ENCODE results near the gene CD177. TPM values are rescaled to one million over a fixed set of nuclear protein-coding genes. Genes with fewer than 3 reads are reported as not detected.
"Not testable (repeated sequence)": the region's sequence is repeated elsewhere in the genome, so short reads cannot be mapped to it uniquely, and the experiment has no call there.

CD177 gene
- total and polyA plus RNA-seq, 2 donors (not counting 1 experiment from before 2014, with no cell fraction given): 0.19 to 0.33 TPM

DNA sequence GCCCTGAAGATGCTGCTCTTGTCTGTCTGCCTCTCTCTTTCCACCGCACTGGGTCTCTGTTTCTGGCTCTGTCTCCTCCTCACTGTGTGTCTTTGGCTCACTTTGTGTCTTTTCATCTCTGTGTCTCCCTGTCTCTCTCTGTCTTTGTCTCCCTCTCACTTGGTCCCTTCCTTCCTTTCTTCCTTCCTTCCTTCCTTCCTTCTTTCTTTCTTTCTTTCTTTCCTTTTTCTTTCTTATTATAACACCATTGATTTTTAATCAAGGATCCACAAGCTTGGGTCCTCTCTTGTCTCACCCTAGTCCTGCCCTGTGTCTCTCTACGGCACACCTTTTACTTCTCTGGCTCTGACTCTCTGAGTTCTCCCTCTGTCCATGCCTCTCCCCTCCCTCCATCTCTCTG is 14.3 kb downstream of the CD177 start:
- no peak for DNase-seq (ENCODE audit: low read depth in 2 of 2)
- H2AFZ ChIP-seq (ENCODE audit: low read length): no peak overlapping the region
- H3K9ac ChIP-seq (ENCODE audit: insufficient read depth, low read length): no peak overlapping the region
- peaks cover 13% of the 10 kb centered on the region for H3K27me3 ChIP-seq (ENCODE audit: control insufficient read depth, insufficient read depth, low read length)
- no peaks in the 10 kb centered on the region for H3K9me3 ChIP-seq (ENCODE audit: control insufficient read depth, insufficient read depth, low read depth, low read length)
- no peaks in the 10 kb centered on the region for H3K36me3 ChIP-seq (ENCODE audit: control insufficient read depth, insufficient read depth, low read length)
- no peak overlapping the region for H3K4me3 ChIP-seq (replicated peaks in 1 of 4; ENCODE audit: control extremely low read depth in 1 of 4, insufficient read depth in 1 of 4, low read depth in 3 of 4, low read length in 4 of 4)
- TF ChIP-seq, protein P1, sequence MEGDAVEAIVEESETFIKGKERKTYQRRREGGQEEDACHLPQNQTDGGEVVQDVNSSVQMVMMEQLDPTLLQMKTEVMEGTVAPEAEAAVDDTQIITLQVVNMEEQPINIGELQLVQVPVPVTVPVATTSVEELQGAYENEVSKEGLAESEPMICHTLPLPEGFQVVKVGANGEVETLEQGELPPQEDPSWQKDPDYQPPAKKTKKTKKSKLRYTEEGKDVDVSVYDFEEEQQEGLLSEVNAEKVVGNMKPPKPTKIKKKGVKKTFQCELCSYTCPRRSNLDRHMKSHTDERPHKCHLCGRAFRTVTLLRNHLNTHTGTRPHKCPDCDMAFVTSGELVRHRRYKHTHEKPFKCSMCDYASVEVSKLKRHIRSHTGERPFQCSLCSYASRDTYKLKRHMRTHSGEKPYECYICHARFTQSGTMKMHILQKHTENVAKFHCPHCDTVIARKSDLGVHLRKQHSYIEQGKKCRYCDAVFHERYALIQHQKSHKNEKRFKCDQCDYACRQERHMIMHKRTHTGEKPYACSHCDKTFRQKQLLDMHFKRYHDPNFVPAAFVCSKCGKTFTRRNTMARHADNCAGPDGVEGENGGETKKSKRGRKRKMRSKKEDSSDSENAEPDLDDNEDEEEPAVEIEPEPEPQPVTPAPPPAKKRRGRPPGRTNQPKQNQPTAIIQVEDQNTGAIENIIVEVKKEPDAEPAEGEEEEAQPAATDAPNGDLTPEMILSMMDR (conservative IDR thresholded peaks at IDR 0.05 in 1 of 2, IDR thresholded peaks at IDR 0.05 in 1 of 2; ENCODE audit: low read depth in 1 of 2, low read length in 2 of 2): no peak
- no peak for TF ChIP-seq EZH2 (IDR thresholded peaks at IDR 0.05; ENCODE audit: low read length, missing control alignments)
- H3K4me1 ChIP-seq (ENCODE audit: control insufficient read depth, extremely low read depth, insufficient read depth, low read length): no peaks in the 10 kb centered on the region
- no peak overlapping the region for H3K27ac ChIP-seq (ENCODE audit: insufficient read depth, low read length)
- H3K79me2 ChIP-seq (ENCODE audit: control insufficient read depth, insufficient read depth, low read length): no peaks in the 10 kb centered on the region
- no peaks in the 10 kb centered on the region for H4K20me1 ChIP-seq (ENCODE audit: control insufficient read depth, extremely low read depth, insufficient read depth, low read length)
- no peak overlapping the region for H3K4me2 ChIP-seq (ENCODE audit: extremely low read depth, insufficient read depth, low read length)

DNA sequence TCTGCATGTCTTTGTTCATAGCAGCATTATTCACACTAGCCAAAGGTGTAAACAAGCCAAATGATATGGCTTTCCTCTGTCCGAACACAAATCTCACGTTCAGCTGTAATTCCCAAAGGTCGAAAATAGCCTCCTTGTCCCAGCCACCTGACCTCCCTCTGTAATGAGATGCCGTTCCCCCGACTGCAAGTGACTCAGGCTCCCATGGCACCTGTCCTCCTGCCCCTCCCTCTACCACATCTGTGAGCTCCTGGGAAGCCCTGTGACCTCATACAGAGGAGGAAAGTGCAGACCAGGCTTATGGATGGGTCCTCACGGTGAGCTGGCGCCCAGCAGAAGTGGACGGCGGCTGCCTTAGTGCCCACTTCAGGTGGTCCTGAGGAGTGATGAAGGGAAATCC is 15.4 kb downstream of the CD177 start:
- H4K20me1 ChIP-seq (ENCODE audit: control insufficient read depth, extremely low read depth, insufficient read depth, low read length); H3K27ac ChIP-seq (ENCODE audit: insufficient read depth, low read length); H3K9ac ChIP-seq (ENCODE audit: insufficient read depth, low read length); H3K4me2 ChIP-seq (ENCODE audit: extremely low read depth, insufficient read depth, low read length); H3K9me3 ChIP-seq (ENCODE audit: control insufficient read depth, insufficient read depth, low read depth, low read length); H3K27me3 ChIP-seq (ENCODE audit: control insufficient read depth, insufficient read depth, low read length); H3K36me3 ChIP-seq (ENCODE audit: control insufficient read depth, insufficient read depth, low read length); H3K79me2 ChIP-seq (ENCODE audit: control insufficient read depth, insufficient read depth, low read length); H3K4me1 ChIP-seq (ENCODE audit: control insufficient read depth, extremely low read depth, insufficient read depth, low read length); H3K4me3 ChIP-seq (replicated peaks in 1 of 4; ENCODE audit: control extremely low read depth in 1 of 4, insufficient read depth in 1 of 4, low read depth in 3 of 4, low read length in 4 of 4); H2AFZ ChIP-seq (ENCODE audit: low read length); DNase-seq (ENCODE audit: low read depth in 2 of 2): not testable (repeated sequence)

DNA sequence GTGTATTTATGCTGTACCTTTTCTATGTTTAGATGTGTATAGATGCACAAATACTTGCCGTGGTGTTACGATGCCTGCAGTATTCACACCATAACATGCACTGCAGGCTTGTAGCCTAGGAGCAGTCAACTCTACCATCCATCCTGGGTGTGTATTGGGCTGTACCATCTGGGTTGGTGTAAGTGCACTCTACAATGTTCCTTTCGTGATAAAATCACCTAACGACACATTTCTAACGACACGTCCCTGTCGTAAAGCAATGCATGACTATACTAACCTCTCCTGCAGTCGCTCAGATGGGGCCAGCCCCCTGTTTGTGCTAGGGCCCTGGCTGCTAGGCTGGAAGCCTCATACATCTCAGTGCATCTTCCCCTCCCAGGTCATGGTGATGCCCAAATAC is 18.4 kb downstream of the CD177 start:
- H2AFZ ChIP-seq (ENCODE audit: low read length): no peak overlapping the region

More for the DNA sequence above, 18.4 kb downstream of the CD177 start:
- H3K9ac ChIP-seq (ENCODE audit: insufficient read depth, low read length): no peak overlapping the region
- TF ChIP-seq, protein P1 (conservative IDR thresholded peaks at IDR 0.05 in 1 of 2, IDR thresholded peaks at IDR 0.05 in 1 of 2; ENCODE audit: low read depth in 1 of 2, low read length in 2 of 2): no peak
- TF ChIP-seq EZH2 (IDR thresholded peaks at IDR 0.05; ENCODE audit: low read length, missing control alignments): no peak
- H3K27ac ChIP-seq (ENCODE audit: insufficient read depth, low read length): no peak overlapping the region
- no peak overlapping the region for H3K4me3 ChIP-seq (replicated peaks in 1 of 4; ENCODE audit: control extremely low read depth in 1 of 4, insufficient read depth in 1 of 4, low read depth in 3 of 4, low read length in 4 of 4)
- peaks cover 8% of the 10 kb centered on the region for H3K27me3 ChIP-seq (ENCODE audit: control insufficient read depth, insufficient read depth, low read length)
- no peaks in the 10 kb centered on the region for H4K20me1 ChIP-seq (ENCODE audit: control insufficient read depth, extremely low read depth, insufficient read depth, low read length)
- H3K79me2 ChIP-seq (ENCODE audit: control insufficient read depth, insufficient read depth, low read length): no peaks in the 10 kb centered on the region
- no peak for DNase-seq (ENCODE audit: low read depth in 2 of 2)
- H3K36me3 ChIP-seq (ENCODE audit: control insufficient read depth, insufficient read depth, low read length): no peaks in the 10 kb centered on the region
- H3K9me3 ChIP-seq (ENCODE audit: control insufficient read depth, insufficient read depth, low read depth, low read length): no peaks in the 10 kb centered on the region
- H3K4me1 ChIP-seq (ENCODE audit: control insufficient read depth, extremely low read depth, insufficient read depth, low read length): no peaks in the 10 kb centered on the region
- H3K4me2 ChIP-seq (ENCODE audit: extremely low read depth, insufficient read depth, low read length): no peak overlapping the region

Data from fibroblast of lung (primary cell).